ENCODE results near the gene LTO1.

LTO1 gene

DNA sequence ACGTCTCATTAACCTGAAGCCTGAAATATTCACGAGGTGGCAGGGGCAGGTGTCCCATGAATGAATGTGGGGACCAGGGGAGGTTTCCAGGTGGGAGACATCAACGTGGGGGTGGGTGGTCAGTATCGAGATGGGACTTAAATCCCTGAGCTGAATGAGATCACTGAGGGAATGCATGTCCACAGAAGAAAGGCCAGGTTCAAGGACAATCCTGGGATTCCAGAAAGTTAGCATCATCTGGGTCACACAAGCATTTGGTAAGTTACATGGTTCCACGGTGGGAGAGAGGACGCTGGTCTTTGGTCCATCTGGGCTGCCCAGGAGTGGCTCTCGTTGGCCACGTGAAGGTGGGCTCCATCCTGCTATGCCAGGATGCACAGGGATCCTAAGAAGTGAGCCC lies 56.9 kb downstream of the LTO1 start:
- no peak for DNase-seq (ENCODE audit: low read depth)
- TF ChIP-seq, protein P1, sequence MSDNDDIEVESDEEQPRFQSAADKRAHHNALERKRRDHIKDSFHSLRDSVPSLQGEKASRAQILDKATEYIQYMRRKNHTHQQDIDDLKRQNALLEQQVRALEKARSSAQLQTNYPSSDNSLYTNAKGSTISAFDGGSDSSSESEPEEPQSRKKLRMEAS (IDR thresholded peaks at IDR 0.05; ENCODE audit: low read depth, low read length): no peak
- TF ChIP-seq, protein P2, sequence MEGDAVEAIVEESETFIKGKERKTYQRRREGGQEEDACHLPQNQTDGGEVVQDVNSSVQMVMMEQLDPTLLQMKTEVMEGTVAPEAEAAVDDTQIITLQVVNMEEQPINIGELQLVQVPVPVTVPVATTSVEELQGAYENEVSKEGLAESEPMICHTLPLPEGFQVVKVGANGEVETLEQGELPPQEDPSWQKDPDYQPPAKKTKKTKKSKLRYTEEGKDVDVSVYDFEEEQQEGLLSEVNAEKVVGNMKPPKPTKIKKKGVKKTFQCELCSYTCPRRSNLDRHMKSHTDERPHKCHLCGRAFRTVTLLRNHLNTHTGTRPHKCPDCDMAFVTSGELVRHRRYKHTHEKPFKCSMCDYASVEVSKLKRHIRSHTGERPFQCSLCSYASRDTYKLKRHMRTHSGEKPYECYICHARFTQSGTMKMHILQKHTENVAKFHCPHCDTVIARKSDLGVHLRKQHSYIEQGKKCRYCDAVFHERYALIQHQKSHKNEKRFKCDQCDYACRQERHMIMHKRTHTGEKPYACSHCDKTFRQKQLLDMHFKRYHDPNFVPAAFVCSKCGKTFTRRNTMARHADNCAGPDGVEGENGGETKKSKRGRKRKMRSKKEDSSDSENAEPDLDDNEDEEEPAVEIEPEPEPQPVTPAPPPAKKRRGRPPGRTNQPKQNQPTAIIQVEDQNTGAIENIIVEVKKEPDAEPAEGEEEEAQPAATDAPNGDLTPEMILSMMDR (IDR thresholded peaks at IDR 0.05; ENCODE audit: low read depth, low read length): no peak
- TF ChIP-seq MYC (IDR thresholded peaks at IDR 0.05; ENCODE audit: low read depth, low read length): no peak
- TF ChIP-seq POLR2A (IDR thresholded peaks at IDR 0.05; ENCODE audit: extremely low read depth, insufficient read length): no peak
- no peak overlapping the region for H3K4me3 ChIP-seq (ENCODE audit: low read depth, low read length)

DNA sequence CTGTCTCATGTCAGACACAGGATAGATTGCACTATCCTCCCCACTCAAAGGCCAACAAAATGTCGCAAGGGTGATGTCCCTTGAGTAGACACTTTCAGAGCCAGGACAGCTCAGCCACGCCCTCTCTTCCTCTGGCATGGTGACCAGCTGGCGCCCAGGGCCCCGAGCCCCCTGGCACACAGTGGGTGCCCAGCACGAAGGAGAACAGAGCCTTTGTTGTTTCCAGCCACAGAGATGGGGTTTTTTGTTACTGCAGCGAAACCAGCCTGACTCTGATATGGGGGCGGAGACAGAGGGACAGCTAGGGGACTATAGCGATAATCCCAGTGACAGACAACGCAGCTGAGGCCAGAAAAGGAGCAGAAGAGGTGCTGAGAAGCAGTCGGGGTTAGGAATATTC lies 57.5 kb downstream of the LTO1 start:
- H3K4me3 ChIP-seq (ENCODE audit: low read depth, low read length): no peak overlapping the region
- DNase-seq (ENCODE audit: low read depth): no peak
- TF ChIP-seq, protein P2 (IDR thresholded peaks at IDR 0.05; ENCODE audit: low read depth, low read length): no peak
- TF ChIP-seq MYC (IDR thresholded peaks at IDR 0.05; ENCODE audit: low read depth, low read length): no peak
- no peak for TF ChIP-seq POLR2A (IDR thresholded peaks at IDR 0.05; ENCODE audit: extremely low read depth, insufficient read length)
- TF ChIP-seq, protein P1 (IDR thresholded peaks at IDR 0.05; ENCODE audit: low read depth, low read length): no peak

DNA sequence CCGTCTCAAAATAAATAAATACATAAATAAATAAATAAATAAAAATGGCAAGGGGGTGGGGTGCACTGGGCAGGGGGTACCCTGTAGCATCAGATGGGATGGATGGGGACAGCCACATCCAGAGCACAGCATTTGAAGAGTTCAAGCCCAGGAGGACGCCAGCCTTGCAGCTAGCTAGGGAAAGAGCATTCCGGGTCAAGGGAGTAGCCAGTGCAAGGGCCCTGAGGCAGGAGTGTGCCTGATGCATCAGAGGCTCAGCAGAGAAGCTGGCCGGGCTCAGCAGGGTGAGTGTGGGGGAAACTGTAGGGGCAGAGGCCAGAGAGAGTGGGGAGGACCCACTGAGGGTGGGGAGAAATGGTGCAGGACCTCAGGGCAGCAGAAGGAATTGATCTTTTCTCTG lies 57.9 kb downstream of the LTO1 start:
- TF ChIP-seq, protein P2 (IDR thresholded peaks at IDR 0.05; ENCODE audit: low read depth, low read length): no peak
- TF ChIP-seq MYC (IDR thresholded peaks at IDR 0.05; ENCODE audit: low read depth, low read length) (no peak), POLR2A (IDR thresholded peaks at IDR 0.05; ENCODE audit: extremely low read depth, insufficient read length) (no peak)
- TF ChIP-seq, protein P1 (IDR thresholded peaks at IDR 0.05; ENCODE audit: low read depth, low read length): no peak
- no peak for DNase-seq (ENCODE audit: low read depth)
- no peak overlapping the region for H3K4me3 ChIP-seq (ENCODE audit: low read depth, low read length)
